Dermis lymphatic vessel endothelial cell (primary cell): ENCODE measurements around the gene POMGNT2. TPM values are rescaled to one million over a fixed set of nuclear protein-coding genes. Genes with fewer than 3 reads are reported as not detected.

Experiments
- total RNA-seq: library from RNA; depleted of rRNA; stranded (reverse); fragments of >200 nt; gene quantifications from 2 replicates; pipeline ENCODE4 v1.2.1, GENCODE V29; 2014

Gene POMGNT2
- 3.4 and 4.0 TPM in 2 replicates for total RNA-seq

DNA sequence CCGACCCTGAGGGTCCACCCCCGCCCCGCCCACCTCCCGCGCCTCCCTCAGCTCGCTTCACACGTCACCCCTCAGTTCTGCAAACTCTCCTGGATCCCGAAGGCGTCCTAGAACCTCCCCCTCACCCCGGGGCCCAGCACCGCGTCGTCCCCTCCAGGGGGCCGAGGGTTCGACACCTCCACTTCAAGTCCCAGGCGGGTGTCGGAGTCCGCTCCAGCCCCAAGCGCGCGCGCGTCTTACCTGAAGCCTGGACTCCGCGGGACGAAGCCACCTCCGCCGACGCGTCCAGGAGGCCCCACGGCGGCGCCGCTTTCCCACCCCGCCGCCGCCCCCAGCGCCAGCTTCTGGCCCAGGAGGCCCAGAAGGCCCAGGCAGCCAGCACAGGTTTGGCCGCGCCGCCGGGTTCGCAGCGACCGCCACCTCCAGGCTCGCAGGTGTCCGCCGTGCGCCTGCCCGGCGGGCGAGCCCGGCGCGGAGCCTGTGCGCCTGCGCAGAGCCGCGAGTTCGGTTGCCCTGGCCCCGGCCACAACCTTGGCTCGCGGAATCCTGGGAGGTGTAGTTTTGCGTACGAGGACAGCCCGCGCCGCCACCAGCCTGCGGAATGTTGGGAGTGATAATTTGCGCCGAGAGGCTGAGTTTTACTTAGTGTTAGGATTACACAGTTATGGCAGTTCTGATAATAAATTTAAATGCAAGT is at the start of gene POMGNT2:
Gene POMGNT2, minus strand, starts transcription at position 484 of the 697 bp plus-strand sequence. CDS start 24,648 bp downstream, outside the sequence.

Other genes with a start within 250 kb of the POMGNT2 start
- gene CYP8B1, start 230.2 kb downstream of the POMGNT2 start, total RNA-seq = not detected in 2 replicates
- gene ZNF662, start 199.9 kb downstream of the POMGNT2 start, total RNA-seq = 0.33 and 2.1 TPM in 2 replicates
- gene GASK1A, start 126.8 kb downstream of the POMGNT2 start, total RNA-seq = under 0.01 and 0.09 TPM in 2 replicates
- 158 and 166 TPM in 2 replicates for gene SNRK, start 180.5 kb upstream of the POMGNT2 start, total RNA-seq